UCSD-AML1 (cell line): ENCODE measurements around the gene PPP1R14C.

Experiments
- DNase-seq: peaks from one replicate; lab custom pipeline; 2025; ENCODE audit not compliant: unreplicated experiment; lab: John Stamatoyannopoulos, UW

Gene PPP1R14C

DNA sequence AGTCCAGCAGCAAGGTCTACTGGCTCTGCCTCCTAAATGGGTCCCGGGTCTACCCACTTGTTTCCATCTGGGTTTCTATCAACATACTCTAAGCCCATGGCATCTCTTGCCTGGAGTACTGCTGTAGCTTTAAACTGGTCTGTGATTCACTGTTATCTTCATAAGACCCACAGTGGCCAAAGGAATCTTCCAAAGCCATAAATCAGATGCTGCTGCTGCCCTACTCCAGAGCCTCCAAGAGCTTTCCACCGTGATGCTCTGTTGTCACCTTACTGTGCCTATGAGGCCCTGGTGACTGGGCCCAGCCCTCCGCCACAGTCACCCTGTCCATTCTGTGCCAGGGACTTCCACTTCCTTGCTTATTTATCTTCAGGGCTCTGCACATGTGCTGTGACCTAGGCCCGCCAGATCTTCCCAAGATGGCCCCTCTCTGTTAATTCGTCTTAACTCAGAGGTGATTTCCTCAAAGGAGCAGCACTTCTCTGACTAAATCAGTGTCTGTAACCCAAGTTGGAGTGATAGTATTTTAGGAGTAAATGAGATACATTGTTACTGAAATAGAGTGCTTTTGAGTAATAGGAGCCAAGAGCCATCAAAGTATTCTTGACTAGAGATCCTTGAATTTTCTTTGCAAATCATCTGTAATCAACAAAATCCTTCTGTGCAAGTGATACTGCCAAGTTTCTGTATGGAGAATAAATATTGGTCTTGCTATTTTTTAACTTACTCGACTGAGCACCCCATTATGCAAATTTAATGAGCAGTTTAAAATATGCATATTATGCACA lies 102.5 kb downstream of the PPP1R14C start:
- DNase-seq, result no peak

DNA sequence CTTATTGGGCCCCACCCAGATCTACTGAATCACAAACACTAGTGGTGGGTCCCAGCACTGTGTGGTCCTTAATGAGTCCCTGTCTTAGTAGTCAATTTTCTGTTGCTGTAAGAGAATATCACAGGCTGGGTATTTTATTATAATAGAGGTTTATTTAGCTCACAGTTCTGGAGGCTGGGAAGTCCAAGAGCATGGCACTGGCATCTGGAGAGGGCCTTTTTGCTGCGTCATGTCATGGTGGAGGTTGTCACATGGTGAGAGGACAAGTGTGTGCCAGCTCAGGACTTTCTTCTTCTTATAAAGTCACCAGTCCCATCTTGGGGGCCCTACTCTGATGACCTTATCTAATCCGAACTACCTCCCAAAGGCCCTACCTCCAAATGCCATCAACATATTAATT lies 105.0 kb downstream of the PPP1R14C start:
- DNase-seq, result no peak

DNA sequence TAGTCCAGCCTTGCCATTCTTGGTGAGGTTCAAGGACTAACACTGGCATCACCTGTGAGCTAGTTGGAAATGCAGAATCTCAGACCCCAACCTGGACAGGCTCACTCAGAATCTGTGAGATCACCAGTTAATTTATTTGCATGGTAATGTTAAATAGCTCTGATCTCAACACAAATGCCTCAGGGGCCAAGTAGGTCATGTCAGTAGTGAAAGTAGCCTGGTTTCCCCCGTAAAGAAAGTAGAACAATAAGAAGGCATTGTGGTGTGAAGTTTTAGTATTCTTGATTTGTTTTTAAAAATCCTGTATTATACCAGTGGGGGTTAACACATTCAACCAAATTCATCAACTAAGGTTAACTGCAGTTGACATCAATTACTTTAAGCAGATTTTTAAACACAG lies 105.5 kb downstream of the PPP1R14C start:
- DNase-seq, result no peak

DNA sequence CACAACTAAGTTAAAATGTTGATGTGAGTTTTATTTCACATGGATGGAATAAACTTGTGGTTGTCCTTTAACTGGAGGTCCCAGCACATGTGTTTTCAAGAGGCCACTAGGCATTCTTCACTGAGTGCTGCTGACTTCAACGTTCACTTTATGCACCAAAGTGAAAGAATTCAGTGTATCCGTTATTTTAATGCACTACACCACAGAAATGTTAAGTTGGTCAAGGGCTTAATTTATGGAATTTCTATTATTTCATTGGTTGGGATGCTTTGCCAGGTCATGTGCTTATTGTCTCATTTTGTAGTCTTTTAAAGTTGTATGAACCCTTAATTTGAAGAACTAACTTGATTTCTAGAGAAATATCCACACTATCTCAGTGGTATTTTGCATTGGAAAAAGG lies 106.4 kb downstream of the PPP1R14C start:
- DNase-seq, result no peak

DNA sequence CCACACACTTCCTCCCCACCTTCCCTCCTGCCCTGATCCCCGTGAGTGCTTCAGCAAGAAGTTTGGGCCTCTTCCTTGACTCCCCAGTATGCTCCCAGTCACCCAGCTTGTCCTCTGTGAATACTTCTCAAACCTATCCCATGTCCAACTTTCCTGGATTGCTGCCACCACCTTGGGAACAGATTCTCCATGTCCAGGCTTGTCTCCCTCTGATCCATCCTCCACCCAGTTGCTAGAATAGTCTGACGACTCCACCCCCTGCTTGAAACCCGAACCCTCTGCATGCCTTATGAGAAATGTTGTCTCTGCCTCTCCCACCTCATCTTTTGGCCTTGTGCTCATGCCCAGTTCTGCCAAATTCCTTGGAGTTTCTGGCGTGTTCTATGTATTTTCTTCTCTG lies 108.0 kb downstream of the PPP1R14C start:
- no peak for DNase-seq

DNA sequence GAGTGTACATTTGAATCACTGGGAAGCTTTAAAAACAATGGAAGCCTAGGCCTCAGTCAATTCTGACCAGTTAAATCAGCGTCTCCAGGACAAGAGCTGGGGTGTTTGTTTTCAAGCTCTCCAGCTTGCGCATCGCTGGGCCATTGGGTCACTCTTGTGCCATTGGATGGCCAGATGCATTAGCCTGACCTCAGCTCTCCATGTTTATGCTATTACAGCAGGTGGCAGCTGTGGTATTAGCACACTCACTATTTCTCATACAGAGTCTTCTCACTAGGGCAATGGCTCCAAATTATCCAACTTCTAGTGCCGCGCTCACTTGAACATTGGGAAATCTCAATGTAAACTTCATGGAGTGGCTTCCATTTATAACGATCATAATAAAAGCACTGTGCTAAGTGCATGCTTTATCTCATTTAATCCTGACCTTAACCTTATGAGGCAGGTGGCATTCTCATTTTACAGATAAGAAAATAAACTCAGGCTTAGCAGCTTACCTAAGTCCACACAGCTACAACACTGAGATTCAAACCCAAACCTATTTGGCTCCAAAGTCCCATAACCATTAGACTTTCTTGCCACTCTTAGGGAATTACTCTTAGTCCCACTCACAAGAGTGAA lies 108.8 kb downstream of the PPP1R14C start:
- no peak for DNase-seq

DNA sequence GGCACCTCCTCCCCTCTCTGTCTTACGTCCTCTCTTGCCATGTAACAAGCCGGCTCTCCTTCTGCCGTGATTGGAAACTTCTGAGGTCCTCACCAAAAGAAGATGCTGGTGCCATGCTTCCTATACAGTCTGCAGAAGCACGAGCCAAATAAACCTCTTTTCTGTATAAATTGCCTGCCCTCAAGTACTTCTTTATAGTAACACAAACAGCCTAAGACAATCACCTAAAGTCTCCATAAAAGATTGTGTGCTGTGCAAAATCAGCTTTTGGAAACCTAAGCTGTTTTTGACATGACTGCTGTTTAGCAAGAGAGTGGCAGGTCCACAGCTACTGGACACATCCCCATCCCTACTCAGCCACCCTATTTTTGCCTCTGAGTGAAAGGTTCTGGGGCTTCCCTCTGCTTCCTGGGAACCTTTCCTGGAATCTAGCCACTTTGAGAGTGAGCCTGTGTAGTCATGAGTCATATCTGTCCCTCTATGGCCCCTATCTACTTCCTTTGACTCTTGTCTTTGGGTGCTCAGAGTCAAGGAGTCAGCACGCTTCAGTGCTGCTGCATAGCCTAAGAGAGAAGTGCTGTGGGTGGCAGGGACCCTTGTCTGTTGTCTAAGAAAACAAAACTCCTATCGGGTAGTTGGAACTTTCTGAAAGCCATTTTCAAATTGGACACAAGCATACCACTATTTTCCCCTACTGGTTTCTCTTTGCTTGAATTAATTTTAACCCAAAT lies 110.0 kb downstream of the PPP1R14C start:
- no peak for DNase-seq

DNA sequence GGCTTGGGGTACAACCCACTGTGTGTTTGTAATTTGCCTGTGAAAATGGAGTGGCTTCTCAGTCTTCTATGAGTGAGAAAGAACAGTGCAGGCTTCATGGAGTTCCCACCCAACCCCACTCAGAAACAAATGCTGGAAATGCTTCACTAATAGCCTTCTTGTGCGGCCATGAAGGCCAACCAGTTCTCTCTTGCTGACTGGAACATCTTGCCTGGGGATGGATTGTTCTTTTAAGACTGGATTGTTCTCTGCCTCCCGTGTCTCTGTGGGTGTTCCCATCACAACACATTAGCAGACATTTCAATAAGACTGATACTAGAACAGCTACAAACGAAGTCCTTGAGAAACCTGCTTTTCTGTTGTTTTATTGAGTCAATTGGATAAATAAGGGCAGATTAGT lies 110.6 kb downstream of the PPP1R14C start:
- DNase-seq, result no peak

DNA sequence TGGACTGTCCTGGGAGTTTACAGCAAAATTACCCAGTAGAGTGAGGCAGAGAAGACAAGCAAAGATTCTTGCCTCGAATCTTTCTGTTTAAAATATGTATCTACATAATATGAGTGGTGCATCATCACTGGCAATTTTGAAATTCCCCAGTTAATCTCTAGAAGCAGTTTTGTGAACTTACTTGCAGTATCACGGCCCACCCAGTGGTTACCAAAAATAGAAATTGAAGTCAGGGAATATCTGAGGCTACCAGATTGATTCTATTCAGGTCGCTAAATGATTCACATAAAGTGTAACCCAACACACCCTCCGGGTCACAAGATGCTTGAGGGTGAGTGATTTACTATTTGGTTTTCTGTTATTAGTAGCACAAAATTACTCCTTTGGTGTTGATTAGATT lies 111.9 kb downstream of the PPP1R14C start:
- DNase-seq, result no peak

DNA sequence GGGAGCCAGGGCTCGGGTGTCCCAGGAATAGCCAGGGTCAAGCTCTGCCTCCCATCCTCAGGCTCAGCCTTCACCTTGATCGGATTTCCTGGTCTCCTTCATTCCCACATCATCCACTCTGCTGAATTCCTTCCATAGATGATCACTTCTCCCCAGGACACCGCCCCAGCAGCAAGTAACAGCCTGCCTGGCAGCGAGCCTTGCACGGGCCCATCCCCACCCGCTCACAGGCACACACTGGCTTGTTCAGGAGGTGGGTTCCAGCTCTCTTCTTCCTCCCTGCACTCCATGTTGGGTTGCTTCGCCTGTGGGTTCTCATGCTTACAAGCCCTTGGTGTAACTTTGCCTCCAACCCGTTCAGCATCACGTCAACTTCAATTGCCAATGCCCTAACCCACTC lies 113.0 kb downstream of the PPP1R14C start:
- no peak for DNase-seq

DNA sequence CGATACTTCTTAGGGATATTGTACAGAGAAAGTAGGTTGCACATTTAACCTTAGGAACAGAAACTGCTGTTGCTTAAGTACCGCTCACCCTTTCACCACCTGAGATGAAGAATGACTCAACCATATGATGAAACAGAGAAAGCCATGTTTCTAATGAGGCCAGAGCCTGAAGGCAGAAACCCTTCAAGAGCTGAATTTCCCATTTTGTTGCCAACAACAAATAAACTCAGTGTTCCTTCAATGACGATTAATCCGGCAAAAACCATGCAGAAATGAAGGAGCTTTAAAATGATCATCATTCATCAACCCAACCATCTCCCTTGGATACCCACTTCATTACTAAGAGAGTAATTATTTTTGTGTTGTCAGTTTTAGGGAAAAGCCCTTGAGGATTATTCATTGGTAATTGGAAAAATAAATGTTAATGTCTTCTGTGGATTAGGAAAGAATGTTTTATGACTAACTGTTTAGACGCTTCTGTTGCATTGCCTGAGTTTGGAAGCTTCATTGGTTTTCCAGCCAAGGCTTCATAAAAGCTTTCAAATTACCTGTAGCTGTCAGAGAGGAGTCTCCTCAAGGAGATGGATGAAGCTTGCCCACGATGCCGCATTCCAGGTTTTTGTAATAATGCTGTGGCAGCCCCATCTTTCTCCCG lies 113.9 kb downstream of the PPP1R14C start:
- DNase-seq, result no peak

DNA sequence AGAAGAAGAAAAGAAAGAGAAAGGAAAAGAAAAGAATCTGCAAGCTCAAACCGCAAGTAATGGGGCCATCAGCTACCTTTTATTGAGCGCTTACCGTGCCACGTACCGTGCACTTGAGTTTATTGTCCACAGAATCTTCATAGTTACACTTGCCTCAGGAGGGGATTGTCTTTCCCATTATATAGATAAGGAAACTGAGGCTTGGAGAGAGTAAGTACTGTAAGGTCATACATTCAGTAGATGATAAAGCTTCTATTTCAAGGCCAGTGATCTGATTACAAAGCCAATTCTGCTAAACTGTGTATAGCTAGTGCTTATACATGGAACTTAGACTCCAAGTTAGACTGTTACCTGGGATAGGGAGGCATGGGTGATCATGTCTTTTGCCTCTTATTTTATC lies 115.5 kb downstream of the PPP1R14C start:
- no peak for DNase-seq

DNA sequence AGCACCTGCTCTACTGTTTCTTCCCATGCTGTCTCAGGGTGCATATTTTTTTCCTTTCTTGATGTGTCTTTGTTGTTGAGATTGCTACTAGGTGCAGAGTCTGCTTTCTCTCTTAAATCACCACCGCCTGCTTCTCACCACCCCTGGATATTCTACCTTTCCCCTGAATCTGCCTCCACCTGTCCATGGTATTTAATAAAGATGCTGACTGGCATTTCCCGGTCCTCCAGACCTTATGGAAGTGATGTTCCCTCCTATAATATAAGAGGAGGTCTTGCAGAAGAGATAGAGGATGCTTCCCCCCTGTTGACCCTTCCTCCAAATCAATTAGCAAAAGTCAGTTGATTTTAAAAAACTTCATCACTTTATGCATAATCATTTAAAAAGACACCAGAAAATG lies 118.1 kb downstream of the PPP1R14C start:
- DNase-seq, result no peak

DNA sequence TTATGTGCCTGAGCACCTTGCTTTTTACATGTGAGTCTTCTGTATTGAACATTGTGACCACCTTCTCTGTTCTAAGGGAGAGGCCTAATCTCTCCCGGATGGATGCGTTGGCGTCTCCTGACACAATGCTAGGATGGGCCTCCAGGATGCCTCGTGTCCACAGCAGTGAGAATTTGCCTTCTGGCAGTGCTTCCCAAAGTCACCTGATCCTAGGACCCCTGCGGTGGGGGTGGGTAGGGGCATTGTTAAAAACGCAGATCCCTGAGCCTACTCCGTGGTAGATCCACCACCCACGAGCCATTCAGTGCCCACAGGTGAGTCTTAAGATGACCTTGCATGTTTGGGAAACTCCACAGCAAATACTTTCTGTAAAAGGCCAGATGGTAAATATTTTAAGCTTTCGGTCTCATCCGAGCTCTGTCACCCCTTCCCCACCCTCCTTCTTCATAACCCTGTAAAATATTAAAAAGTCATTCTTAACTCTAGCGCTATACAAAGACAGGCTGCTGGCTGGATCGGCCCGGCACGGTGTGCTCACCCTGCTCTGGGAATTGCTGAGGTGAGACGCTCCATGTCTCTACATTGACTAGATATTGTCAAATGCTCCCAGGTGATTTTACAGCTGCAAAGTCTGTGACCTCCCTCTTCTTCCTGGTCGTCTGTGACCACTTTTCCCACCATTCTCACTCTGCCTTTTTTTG lies 119.3 kb downstream of the PPP1R14C start:
- no peak for DNase-seq

DNA sequence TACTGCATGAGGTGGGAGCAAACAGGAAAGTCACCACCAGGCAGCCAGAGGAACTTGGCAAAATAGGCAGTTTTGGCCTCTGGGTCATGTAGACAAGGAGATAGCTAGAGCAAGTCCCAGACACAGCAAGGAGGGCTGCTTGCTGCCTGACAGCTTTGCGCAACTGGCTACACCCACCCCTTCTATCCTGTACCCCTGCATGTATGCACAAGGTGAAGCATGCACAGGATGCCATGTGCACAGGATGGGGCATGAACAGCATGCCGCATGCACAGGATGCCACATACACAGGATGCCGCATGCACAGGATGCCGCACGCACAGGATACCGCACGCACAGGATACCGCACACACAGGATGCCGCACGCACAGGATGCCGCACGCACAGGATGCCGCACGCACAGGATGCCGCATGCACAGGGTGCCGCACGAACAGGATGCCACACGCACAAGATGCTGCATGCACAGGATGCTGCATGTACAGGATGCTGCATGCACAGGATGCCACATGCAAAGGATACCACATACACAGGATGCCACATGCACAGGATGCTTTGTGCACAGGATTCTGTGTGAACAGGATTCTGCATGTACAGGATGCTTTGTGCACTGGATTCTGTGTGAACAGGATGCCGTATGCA lies 121.0 kb downstream of the PPP1R14C start:
- no peak for DNase-seq

DNA sequence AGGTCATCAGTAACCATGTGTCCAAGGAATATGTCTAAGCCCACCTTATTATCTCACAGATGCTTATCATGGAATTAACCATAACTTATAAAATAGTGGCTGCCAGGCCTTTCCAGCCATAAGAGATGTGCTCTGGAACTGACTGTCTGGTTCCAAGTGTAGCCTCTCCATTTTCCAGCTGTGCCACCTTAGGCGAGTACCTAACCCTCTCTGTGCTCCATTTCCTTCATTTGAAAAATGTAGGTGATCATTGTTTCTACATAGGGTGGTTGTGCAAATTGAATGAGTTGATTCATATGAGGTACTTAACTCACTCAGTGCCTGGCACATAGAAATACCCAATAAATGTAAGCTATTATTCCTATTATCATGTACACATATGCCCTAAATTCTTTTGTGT lies 123.5 kb downstream of the PPP1R14C start:
- no peak for DNase-seq

DNA sequence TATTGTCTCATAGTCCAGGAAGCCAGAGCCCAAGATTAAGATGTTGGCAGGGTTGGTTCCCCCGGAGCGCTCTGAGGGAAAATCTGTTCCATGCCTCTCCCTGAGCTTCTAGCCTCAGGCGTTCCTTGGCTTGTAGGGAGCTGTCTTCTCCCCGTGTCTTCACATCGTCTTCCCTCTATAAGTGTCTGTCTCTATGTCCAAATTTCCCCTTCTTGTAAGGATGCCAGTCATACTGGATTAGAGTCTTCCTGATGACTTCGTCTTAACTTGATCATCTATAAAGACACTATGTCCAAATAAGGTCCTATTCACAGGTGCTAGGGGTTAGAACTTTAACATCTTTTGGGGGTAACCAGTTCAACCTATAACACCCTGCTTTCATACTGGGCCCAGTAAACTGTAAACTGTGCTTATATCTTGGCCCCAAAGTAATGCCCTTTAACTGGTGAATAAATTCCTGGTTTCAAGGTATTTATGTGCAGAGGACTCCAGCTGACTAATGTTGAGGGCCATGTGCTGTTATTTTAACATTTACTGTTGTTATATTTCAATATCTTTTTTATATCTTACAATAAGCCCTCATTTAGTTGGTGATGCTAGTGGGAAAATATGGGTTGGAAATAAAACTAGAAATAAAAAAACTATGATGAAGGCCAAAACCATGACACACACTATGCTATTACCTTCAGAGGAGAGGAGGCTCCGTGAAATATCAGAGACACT lies 124.3 kb downstream of the PPP1R14C start:
- no peak for DNase-seq

DNA sequence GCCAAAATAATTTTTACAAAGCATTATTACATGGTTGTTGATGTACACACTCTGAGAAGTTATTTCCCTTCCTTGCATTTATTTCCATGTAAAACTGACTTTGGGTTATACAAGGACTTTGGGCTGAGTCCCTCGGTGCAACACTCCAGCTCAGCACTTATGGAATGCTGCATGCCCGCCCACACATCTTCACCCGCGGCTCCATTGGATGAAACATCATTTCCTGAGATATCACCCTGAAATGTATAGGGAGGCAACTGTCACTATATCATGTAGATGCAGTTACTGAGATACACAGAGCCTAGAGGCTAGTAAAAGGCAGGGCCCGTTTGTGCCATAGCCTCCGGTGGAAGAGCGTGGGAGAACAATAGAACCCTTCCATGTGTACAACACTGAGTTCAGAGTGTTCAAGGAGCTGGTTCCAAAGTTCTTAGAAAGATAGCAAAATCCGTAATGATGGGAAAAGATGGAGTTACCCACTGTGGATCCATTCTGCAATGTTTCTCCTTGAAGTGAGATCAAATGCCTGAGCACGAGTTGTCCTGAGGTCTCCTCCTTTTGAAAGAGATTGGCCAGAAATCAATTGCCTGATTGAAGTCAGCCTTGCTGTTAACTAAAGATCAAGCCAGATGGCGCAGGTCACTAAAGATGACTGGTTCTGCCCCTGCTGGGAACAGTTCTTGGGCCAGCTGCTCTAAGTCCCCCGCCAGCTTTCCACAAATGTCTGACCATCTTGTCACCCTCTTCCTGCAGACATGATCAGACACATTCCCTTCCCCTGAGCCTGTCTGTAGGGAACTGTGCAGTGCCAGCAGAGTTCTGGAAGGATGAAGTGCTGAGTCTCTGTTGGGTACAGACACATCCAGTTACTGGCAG lies 125.1 kb downstream of the PPP1R14C start:
- no peak for DNase-seq
